Measurements from ENCODE around the gene VWA7. TPM values are rescaled to one million over a fixed set of nuclear protein-coding genes. Genes with fewer than 3 reads are reported as not detected.

The VWA7 gene
- polyA plus RNA-seq, 1 experiment: 0.10 TPM

GRCh38 chr6:31761343-31761742 lies 15.8 kb downstream of the VWA7 start:
- Histone ChIP-seq H3K27me3 (ENCODE audit: control insufficient read depth, insufficient read depth, low read length) (no peaks in the 10 kb centered on the region), H3K27ac (ENCODE audit: low read depth, low read length) (no peak overlapping the region), H3K9me3 (ENCODE audit: control insufficient read depth, insufficient read depth, low read length) (no peaks in the 10 kb centered on the region; the same call in 1 of the 2 replicates), H3K4me3 (ENCODE audit: low read depth, low read length) (no peak overlapping the region)
- ChIA-PET POLR2A (no interaction called here), CTCF (no interaction called here)
- DNase-seq (ENCODE audit: low read depth, low spot score): no peak
- no peak for TF ChIP-seq CTCF (IDR thresholded peaks at IDR 0.05; ENCODE audit: low read depth, low read length)

GRCh38 chr6:31760790-31761189 lies 16.3 kb downstream of the VWA7 start:
- no peak overlapping the region for H3K27ac ChIP-seq (ENCODE audit: low read depth, low read length)
- ChIA-PET CTCF (no interaction called here), POLR2A (no interaction called here)
- no peak for TF ChIP-seq CTCF (IDR thresholded peaks at IDR 0.05; ENCODE audit: low read depth, low read length)
- no peak overlapping the region for H3K4me3 ChIP-seq (ENCODE audit: low read depth, low read length)
- no peak for DNase-seq (ENCODE audit: low read depth, low spot score)
- no peaks in the 10 kb centered on the region for H3K9me3 ChIP-seq (ENCODE audit: control insufficient read depth, insufficient read depth, low read length)
- no peaks in the 10 kb centered on the region for H3K27me3 ChIP-seq (ENCODE audit: control insufficient read depth, insufficient read depth, low read length)

- no peak for TF ChIP-seq CTCF (IDR thresholded peaks at IDR 0.05; ENCODE audit: low read depth, low read length)
- ChIA-PET POLR2A (no interaction called here), CTCF (interaction anchor here (1.7 kb wide), 3 partner anchors 11 to 33 kb away, joined by 4 to 9 read pairs (median 8); no protein-coding TSS in a partner anchor)
- Histone ChIP-seq H3K9me3 (ENCODE audit: control insufficient read depth, insufficient read depth, low read length) (no peaks in the 10 kb centered on the region), H3K27me3 (ENCODE audit: control insufficient read depth, insufficient read depth, low read length) (no peaks in the 10 kb centered on the region), H3K27ac (ENCODE audit: low read depth, low read length) (no peak overlapping the region), H3K4me3 (ENCODE audit: low read depth, low read length) (no peak overlapping the region)
- no peak for DNase-seq (ENCODE audit: low read depth, low spot score)
Measured at GRCh38 chr6:31758281-31758680, 18.8 kb downstream of the VWA7 start.

GRCh38 chr6:31752739-31753319 lies 24.3 kb downstream of the VWA7 start:
- no peak for DNase-seq (ENCODE audit: low read depth, low spot score)
- no peak for TF ChIP-seq CTCF (IDR thresholded peaks at IDR 0.05; ENCODE audit: low read depth, low read length)
- H3K27me3 ChIP-seq (ENCODE audit: control insufficient read depth, insufficient read depth, low read length): no peaks in the 10 kb centered on the region
- H3K9me3 ChIP-seq (ENCODE audit: control insufficient read depth, insufficient read depth, low read length): no peaks in the 10 kb centered on the region
- ChIA-PET POLR2A (interaction anchor here (0.7 to 1.1 kb wide), 6 partner anchors 13 to 1080 kb away, joined by 3 to 6 read pairs (median 4); partner anchors contain the start of genes C6orf47, CLIC1, DHX16 and MSH5), CTCF (interaction anchor here (0.5 to 1.7 kb wide), 4 partner anchors 11 to 96 kb away, joined by 3 to 10 read pairs (median 6); no protein-coding TSS in a partner anchor)
- H3K4me3 ChIP-seq (ENCODE audit: low read depth, low read length): no peak overlapping the region
- H3K27ac ChIP-seq (ENCODE audit: low read depth, low read length): peak overlapping the region; percentile 21

- no peak for TF ChIP-seq CTCF (IDR thresholded peaks at IDR 0.05; ENCODE audit: low read depth, low read length)
- ChIA-PET POLR2A (no interaction called here), CTCF (no interaction called here)
- Histone ChIP-seq H3K4me3 (ENCODE audit: low read depth, low read length) (no peak overlapping the region), H3K9me3 (ENCODE audit: control insufficient read depth, insufficient read depth, low read length) (no peaks in the 10 kb centered on the region), H3K27me3 (ENCODE audit: control insufficient read depth, insufficient read depth, low read length) (no peaks in the 10 kb centered on the region), H3K27ac (ENCODE audit: low read depth, low read length) (no peak overlapping the region)
- no peak for DNase-seq (ENCODE audit: low read depth, low spot score)
Measured at GRCh38 chr6:31750411-31751022, 26.6 kb downstream of the VWA7 start.
